Measurements from ENCODE around the gene ALG11.
"Not testable (repeated sequence)": the region's sequence is repeated elsewhere in the genome, so short reads cannot be mapped to it uniquely, and the experiment has no call there.

Gene ALG11

GRCh38 chr13:52011632-52012511, at the start of gene ALG11:
ALG11 (plus strand) TSS chr13:52012398; CDS start chr13:52012419, 21 bp downstream.
- in situ Hi-C loops (cut with MboI; ENCODE audit: low sequenced_read_pairs), result no loop called here

GRCh38 chr13:51966186-51966585, 46.0 kb upstream of the ALG11 start:
- in situ Hi-C loops (cut with MboI; ENCODE audit: low sequenced_read_pairs), result no loop called here

GRCh38 chr13:51967482-51968446, 44.4 kb upstream of the ALG11 start:
- in situ Hi-C loops (cut with MboI; ENCODE audit: low sequenced_read_pairs), result no loop called here

GRCh38 chr13:51970349-51970748, 41.8 kb upstream of the ALG11 start:
- in situ Hi-C loops (cut with MboI; ENCODE audit: low sequenced_read_pairs), result no loop called here

GRCh38 chr13:51971520-51972426, 40.4 kb upstream of the ALG11 start:
- in situ Hi-C loops (cut with MboI; ENCODE audit: low sequenced_read_pairs), result no loop called here

- in situ Hi-C loops (cut with MboI; ENCODE audit: low sequenced_read_pairs), result no loop called here
Measured at GRCh38 chr13:51974482-51974881, 37.7 kb upstream of the ALG11 start.

- in situ Hi-C loops (cut with MboI; ENCODE audit: low sequenced_read_pairs), result no loop called here
Measured at GRCh38 chr13:51976423-51976822, 35.8 kb upstream of the ALG11 start.

- in situ Hi-C loops (cut with MboI; ENCODE audit: low sequenced_read_pairs), result no loop called here
Measured at GRCh38 chr13:51976890-51977289, 35.3 kb upstream of the ALG11 start.

- in situ Hi-C loops (cut with MboI; ENCODE audit: low sequenced_read_pairs), result no loop called here
Measured at GRCh38 chr13:51977625-51978024, 34.6 kb upstream of the ALG11 start.

GRCh38 chr13:51978796-51979556, 33.2 kb upstream of the ALG11 start:
- in situ Hi-C loops (cut with MboI; ENCODE audit: low sequenced_read_pairs), result no loop called here

- in situ Hi-C loops (cut with MboI; ENCODE audit: low sequenced_read_pairs), result no loop called here
Measured at GRCh38 chr13:51980908-51981307, 31.3 kb upstream of the ALG11 start.

GRCh38 chr13:51981355-51981754, 30.8 kb upstream of the ALG11 start:
- in situ Hi-C loops (cut with MboI; ENCODE audit: low sequenced_read_pairs), result no loop called here

GRCh38 chr13:51983292-51983691, 28.9 kb upstream of the ALG11 start:
- in situ Hi-C loops (cut with MboI; ENCODE audit: low sequenced_read_pairs), result not testable (repeated sequence)

GRCh38 chr13:51984904-51985303, 27.3 kb upstream of the ALG11 start:
- in situ Hi-C loops (cut with MboI; ENCODE audit: low sequenced_read_pairs), result not testable (repeated sequence)

- in situ Hi-C loops (cut with MboI; ENCODE audit: low sequenced_read_pairs), result no loop called here
Measured at GRCh38 chr13:51988988-51989618, 23.1 kb upstream of the ALG11 start.

- in situ Hi-C loops (cut with MboI; ENCODE audit: low sequenced_read_pairs), result no loop called here
Measured at GRCh38 chr13:51993713-51994112, 18.5 kb upstream of the ALG11 start.

- in situ Hi-C loops (cut with MboI; ENCODE audit: low sequenced_read_pairs), result no loop called here
Measured at GRCh38 chr13:51995677-51996551, 16.3 kb upstream of the ALG11 start.

GRCh38 chr13:51996641-51997040, 15.6 kb upstream of the ALG11 start:
- in situ Hi-C loops (cut with MboI; ENCODE audit: low sequenced_read_pairs), result no loop called here
